ENCODE data around the gene CIDEB.
A peak's percentile ranks its signal among the peaks of the same experiment; 100 is the strongest.

CIDEB gene

GRCh38 chr14:24312736-24313507, 5.1 kb upstream of the CIDEB start:
- DNase-seq (ENCODE audit: low read depth): no peak

DNA sequence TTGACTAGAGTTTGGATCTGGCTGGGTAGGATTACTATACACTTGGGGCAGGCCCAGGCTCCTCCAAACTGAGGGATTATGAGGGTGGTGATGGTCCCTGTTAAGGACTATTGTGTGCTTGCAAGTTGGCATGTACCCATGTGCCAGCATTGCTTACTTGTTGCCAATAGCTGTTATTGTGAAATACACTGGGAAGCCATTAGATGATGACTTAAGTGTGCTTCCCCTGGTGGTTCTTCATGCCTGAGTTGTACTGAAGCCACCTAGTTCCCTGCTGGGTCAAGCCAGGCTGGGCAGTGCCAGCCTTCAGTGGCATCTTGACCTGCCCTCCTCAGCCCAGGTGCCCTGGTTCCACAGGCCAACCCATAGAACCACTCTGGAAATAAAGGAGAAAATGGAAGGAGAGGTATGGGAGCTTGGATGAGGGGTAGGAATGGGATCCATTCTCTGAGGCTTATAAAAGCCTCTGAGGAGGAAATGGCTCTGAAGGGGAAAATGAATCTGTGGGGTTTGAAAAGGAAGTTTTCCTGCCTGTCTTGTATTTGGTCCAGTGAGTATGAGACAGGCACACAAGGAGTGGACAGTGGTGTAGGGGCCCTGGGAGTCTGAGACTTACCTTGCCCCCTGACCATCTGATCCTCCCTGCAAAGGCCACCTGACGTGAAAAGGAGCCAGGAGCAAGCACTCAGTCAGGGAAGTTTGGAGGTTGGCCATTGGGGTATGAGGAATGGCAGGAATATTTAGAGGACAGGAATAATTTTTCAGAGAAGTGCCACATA, 4.2 kb upstream of the CIDEB start:
- DNase-seq (ENCODE audit: low read depth): no peak

DNA sequence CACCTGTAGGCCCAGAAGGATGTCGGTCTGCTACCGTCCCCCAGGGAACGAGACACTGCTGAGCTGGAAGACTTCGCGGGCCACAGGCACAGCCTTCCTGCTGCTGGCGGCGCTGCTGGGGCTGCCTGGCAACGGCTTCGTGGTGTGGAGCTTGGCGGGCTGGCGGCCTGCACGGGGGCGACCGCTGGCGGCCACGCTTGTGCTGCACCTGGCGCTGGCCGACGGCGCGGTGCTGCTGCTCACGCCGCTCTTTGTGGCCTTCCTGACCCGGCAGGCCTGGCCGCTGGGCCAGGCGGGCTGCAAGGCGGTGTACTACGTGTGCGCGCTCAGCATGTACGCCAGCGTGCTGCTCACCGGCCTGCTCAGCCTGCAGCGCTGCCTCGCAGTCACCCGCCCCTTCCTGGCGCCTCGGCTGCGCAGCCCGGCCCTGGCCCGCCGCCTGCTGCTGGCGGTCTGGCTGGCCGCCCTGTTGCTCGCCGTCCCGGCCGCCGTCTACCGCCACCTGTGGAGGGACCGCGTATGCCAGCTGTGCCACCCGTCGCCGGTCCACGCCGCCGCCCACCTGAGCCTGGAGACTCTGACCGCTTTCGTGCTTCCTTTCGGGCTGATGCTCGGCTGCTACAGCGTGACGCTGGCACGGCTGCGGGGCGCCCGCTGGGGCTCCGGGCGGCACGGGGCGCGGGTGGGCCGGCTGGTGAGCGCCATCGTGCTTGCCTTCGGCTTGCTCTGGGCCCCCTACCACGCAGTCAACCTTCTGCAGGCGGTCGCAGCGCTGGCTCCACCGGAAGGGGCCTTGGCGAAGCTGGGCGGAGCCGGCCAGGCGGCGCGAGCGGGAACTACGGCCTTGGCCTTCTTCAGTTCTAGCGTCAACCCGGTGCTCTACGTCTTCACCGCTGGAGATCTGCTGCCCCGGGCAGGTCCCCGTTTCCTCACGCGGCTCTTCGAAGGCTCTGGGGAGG, 3.1 kb upstream of the CIDEB start, which contains the start of gene LTB4R:
Gene LTB4R (plus strand): TSS at position 857 of the 959 bp plus-strand sequence. CDS start 4,150 bp downstream, outside the sequence.
- DNase-seq (ENCODE audit: low read depth): peak; percentile 57

DNA sequence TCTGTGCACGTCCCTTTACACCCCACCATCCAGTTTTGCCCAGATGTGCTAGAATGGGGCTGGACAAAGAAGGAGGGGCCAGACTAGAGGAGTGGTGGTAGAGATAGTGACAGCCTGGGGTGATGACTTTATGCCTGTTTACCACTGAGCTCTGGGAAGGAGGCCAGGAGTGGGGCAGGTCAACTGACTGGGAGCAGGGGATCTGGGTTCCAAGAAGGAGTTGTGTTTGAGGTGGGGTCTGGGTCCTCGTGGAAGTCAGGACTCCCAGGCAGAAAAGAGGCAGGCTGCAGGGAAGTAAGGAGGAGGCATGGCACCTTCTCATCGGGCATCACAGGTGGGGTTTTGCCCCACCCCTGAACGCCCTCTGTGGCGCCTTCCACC, 2.5 kb upstream of the CIDEB start:
- no peak for DNase-seq (ENCODE audit: low read depth)

- DNase-seq (ENCODE audit: low read depth): no peak
These were observed 1.9 kb upstream of the CIDEB start, which contains the start of gene LTB4R2 for GRCh38 chr14:24309538-24310264. TSS of gene LTB4R2 (plus strand) at chr14:24310140. CDS start at chr14:24310665, 525 bp downstream.

DNA sequence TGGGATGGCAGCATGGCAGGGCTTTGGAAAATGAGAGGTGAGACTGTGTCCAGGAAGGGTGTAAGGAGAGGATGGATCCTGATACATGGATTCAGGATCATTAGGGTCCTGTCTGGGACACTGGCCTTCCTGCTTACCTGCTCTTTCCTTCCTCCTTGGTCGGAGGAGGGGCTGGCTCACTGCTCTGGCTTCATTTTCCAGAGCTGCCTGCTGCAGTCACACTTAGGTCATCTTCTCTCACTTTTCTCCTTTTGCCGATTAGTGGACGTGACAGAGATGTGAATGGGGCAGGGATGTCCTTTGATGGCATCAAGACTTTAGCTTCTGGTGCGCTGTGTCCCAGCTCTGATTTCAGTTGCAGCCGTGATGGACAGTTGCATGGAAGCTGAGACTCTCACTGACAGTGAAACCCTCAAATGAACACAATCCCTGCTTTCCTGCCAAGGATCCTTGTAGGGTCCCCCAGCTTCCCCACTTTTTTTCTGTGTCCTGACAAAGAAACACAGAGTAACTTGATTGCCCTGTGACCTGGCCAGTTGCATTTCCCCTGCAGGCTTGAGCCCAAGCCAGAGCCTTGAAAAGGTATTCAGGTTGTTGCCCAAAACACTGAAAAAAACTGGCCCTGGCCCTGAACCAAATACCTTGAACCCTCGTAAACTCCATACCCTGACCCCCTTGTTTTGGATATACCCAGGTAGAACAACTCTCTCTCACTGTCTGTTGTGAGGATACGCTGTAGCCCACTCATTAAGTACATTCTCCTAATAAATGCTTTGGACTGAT, 756 bp upstream of the CIDEB start:
- DNase-seq (ENCODE audit: low read depth): no peak

DNA sequence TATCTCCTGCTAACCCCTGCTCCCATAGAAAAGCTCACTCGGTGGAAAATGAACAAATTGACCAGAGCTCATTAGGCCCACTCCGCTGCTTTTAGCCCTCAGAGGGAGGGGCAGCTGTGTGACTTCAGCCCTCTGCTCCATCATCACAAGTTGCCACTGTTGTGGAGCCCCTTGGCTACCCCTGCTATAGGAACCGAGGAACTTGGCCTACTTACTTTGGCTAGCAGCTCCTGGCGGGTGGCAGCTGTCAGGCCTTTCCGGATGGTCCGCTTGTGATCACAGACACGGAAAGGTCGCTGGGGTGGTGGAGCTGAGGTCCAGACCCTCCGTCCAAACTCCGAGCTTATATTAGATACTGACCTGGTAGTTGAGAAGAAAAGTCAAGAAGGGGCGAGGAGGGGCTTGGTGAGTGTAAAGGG, 612 bp downstream of the CIDEB start:
- DNase-seq (ENCODE audit: low read depth): no peak

- no peak for DNase-seq (ENCODE audit: low read depth)
These were observed 3.8 kb downstream of the CIDEB start for GRCh38 chr14:24304019-24304387.

- DNase-seq (ENCODE audit: low read depth): no peak
These were observed 7.3 kb downstream of the CIDEB start for GRCh38 chr14:24300326-24300980.

DNA sequence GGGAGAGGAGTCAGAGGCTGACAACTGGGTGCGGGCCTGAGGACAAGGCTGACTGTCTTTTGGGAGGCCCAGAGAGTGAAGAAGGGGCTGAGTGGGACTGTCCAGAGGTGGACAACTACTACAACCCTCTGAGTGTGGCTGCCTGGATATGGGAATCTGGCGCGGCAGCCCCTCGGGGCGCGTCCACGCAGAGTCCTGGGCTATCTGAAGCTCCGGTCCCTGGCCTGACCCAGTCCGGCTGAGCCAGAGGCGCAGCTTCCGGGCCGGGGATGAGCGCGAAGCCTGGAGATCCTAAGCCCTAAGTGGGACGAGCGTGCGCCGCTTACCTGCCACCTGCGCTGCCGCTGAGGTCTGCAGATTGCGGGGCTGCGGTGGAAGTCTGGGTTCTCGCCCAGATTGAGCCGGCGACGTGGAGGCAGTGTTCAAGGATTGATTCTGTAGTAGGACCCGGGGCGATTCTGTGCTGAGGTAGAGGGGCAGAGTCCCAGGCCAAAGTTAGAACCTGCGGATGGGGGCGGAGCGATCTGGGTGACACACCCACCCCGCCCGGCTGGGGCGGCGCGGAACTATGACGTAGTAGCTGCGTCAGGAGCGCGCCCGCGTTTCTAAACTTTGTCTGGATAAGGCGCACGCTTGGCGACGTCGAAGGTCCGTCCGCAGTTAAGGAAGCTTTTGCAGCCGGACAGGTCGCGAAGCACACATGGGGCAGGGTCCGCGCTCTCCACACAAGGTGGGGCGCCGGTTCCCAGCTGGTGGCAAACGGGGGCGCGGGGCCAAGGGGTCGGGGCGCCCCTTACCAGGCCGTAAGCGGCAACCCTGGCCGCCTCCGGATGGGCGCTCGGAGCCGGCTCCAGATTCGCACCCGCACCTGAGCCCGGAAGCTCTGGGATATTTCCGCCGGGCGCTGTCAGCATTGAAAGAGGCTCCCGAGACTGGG, 8.3 kb downstream of the CIDEB start, which contains the start of the genes DHRS1 and NOP9:
Gene DHRS1 (minus strand): TSS at position 526 of the 937 bp plus-strand sequence. CDS start 674 bp downstream, outside the sequence.
Gene NOP9 (plus strand): TSS at position 596 of the 937 bp plus-strand sequence. CDS start 105 bp downstream, at position 701.
- peak; percentile 89 for DNase-seq (ENCODE audit: low read depth)

DNA sequence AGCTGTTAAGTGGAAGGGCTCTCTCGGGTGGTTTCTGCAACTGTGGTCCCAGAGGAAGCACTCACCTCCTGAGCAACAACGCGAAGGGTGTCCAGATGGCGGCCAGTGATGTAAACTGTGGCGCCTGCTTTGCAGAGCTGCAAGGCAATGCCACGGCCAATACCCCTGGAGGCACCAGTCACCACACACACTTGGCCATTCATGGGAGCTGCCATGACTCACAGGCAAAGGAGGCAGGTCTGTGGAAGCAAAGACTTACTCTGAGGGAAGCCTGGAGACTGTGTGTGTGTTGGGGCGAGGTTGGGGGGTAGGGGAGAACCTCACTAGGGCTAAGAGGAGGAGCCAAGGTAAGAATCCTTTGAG, 8.9 kb downstream of the CIDEB start:
- DNase-seq (ENCODE audit: low read depth): no peak

DNA sequence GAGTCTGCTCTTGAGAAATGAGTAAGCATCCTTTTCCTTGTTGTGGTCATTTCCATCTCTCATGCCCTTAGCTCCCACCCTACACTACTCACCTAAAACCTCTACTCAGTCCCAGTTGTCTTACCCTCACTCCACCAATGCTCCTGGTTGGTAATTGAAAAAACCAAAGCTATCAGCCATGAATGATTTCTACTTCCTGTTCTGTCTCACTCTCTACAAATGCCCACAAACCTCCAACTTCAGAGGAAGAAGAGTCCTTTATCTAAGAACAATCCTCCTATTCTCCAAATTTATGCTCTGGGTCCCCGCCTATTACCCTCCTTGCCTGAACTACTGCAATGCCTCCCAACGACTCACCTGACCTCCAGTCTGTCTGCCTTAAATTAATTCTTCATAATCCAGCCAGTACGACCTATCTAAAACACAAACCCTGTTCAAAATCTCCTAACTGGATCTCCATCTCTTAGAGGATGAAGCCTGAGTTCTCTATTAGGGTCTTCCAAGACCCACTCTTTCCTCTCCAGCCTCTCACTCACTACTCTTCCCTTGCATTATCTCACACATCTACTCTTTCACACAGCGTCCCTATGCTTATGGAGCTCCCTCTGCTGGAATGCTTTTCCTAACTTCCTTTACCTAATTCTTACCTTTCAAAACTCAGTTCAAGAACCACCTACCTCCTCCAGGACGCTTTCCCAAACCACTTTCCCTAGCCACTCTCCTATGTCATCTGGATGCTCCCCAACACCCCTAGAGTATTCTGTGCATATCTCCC, 10.4 kb downstream of the CIDEB start:
- no peak for DNase-seq (ENCODE audit: low read depth)

DNA sequence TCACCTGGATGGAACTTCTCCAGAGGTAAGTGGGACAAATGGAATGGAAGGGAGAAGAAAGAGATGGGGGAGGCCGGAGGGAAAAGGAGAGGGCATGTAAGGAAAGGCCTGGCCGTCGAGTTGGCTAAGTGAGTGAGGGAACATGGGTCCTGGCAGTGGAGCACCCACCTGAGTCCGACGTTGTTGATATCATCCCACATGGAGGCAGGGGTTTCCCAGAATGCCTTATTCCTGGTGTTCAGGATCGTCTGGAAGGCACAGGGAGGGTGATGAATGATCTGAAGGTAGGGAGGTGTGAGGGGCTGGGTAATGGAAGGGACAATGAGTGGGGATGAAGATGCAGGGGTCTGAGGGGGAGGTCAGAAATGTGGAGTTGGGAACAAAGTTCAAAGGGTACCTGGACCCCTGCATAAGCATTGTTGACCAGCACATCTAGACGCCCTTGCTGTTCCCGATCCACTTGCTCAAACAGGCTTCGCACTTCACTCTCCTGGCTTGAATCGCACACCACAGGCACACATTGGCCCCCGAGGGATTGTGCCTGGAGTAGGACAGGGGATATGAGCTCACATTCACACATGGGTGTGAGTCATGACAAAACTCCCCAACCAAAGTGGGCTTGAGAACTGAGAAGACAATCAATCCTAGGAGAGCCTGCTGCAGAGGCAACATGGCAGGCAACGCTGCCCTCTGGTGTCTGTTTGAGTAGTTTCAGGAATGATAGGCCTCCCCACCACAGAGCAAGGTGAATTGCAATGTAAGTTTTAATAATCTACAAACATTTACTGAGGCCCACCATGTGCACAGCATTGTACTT, 11.2 kb downstream of the CIDEB start:
- DNase-seq (ENCODE audit: low read depth): peak; percentile 63

GRCh38 chr14:24293525-24293924, 14.3 kb downstream of the CIDEB start:
- no peak for DNase-seq (ENCODE audit: low read depth)

DNA sequence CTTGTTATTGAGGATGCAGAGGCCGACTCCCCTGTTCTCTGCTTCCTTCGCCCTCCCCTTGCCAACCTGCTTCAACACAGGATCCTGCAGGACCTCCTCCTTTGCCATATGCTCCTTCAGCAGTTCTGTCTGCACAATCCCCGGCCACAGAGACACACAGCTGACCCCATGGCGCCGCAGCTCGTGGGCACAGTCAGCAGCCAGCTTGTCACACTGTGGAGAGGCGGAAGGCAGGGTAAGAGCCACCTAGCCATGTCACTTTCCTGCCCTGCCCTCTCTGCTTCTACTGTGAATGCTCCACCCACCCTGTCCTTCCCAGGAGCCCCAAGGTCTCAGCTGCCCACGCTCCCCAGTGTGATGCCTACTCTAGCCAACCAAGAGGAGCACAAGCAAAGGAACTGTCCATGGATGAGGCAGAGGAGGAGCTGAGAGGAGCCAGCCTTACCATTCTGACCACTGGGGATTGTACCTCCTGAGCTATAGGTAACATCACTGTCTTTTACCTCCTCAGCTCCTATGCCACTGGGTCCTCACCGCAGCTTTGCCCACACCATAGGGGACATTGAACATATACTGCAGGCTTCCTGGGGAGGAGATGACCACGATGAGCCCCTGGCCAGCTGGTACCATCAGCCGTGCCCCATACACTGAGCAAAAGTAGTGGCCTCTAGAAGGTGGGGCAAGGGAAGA, 15.5 kb downstream of the CIDEB start:
- no peak for DNase-seq (ENCODE audit: low read depth)

DNA sequence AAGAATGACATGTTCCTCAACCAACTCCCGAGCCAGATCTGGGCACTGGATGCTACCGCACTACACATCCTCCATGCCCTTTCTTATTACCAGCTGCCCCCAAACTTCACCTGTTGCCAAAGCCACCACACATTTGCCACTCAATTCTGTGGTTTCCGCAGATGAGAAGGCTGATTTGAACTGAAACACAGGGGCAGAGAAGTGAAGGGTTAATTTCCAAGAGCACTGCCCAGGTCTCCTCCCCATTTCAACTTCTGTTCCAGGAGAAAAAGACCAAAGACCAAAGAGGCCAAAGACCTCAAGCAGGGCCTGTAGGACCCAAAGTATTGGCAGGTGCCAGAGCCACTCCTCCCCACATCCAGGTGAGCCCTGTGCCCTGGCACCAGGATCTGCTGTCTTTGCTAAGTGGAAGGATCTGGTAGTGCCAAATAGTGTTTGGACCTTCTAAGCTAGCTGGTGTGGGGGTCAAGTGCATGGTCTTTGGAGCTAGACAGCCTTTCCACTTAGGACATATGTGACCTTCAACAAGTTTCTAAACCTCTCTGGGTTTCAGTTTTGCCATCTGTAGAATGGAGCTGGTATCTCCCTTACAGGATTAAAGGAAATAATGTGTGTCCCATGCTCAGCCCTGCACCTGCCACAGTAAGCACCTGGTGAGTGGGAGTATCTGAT, 16.2 kb downstream of the CIDEB start:
- DNase-seq (ENCODE audit: low read depth): no peak
